WTC11 (cell line): Measurements from ENCODE around the gene BDP1. TPM values are rescaled to one million over a fixed set of nuclear protein-coding genes. Genes with fewer than 3 reads are reported as not detected.

Experiments used
- AFF4 ChIP-seq: sonication (generic); formaldehyde crosslinking; IDR thresholded peaks from 2 replicates; pipeline ENCODE4 v1.8.1; 2023; ENCODE audit warnings: mild to moderate bottlenecking, missing genetic modification reagents, borderline replicate concordance
- AR ChIP-seq: fragments of 250-450 bp; sonication (Bioruptor Pico); IDR thresholded peaks from 2 replicates; pipeline ENCODE4 v1.9.0; 2021; ENCODE audit warnings: mild to moderate bottlenecking
- ARID4B ChIP-seq: sonication (generic); formaldehyde crosslinking; IDR thresholded peaks from 2 replicates; pipeline ENCODE4 v1.8.0; 2023; ENCODE audit warnings: missing genetic modification reagents, mild to moderate bottlenecking, borderline replicate concordance
- CTCF ChIP-seq: fragments of 200-600 bp; IDR thresholded peaks from 2 replicates; pipeline ENCODE4 v1.8.0; 2022; ENCODE audit warnings: antibody characterized with exemption
- E2F1 ChIP-seq: sonication (generic); formaldehyde crosslinking; IDR thresholded peaks from 2 replicates; pipeline ENCODE4 v1.8.0; 2022; ENCODE audit warnings: mild to moderate bottlenecking, missing genetic modification reagents
- E2F4 ChIP-seq: sonication (generic); formaldehyde crosslinking; IDR thresholded peaks from 2 replicates; pipeline ENCODE4 v1.8.1; 2022; ENCODE audit warnings: low read depth, mild to moderate bottlenecking, moderate library complexity, missing genetic modification reagents, borderline replicate concordance
- ELF4 ChIP-seq: sonication (generic); formaldehyde crosslinking; IDR thresholded peaks from 2 replicates; pipeline ENCODE4 v1.8.1; 2022; ENCODE audit warnings: low read depth, mild to moderate bottlenecking, moderate library complexity, missing genetic modification reagents
- ETV6 ChIP-seq: sonication (generic); formaldehyde crosslinking; IDR thresholded peaks from 2 replicates; pipeline ENCODE4 v1.8.1; 2022; ENCODE audit warnings: mild to moderate bottlenecking, missing genetic modification reagents
- KAT7 ChIP-seq: sonication (generic); formaldehyde crosslinking; IDR thresholded peaks from 2 replicates; pipeline ENCODE4 v1.8.1; 2023; ENCODE audit warnings: missing genetic modification reagents, mild to moderate bottlenecking, borderline replicate concordance
- MYBL2 ChIP-seq: sonication (generic); formaldehyde crosslinking; IDR thresholded peaks from 2 replicates; pipeline ENCODE4 v1.8.1; 2023; ENCODE audit warnings: mild to moderate bottlenecking, moderate library complexity, missing genetic modification reagents
- NR3C1 ChIP-seq: sonication (generic); formaldehyde crosslinking; conservative IDR thresholded peaks from 2 replicates; pipeline ENCODE4 v1.8.1; 2023; ENCODE audit warnings: low read depth, mild to moderate bottlenecking, missing genetic modification reagents
- RELA ChIP-seq: sonication (generic); formaldehyde crosslinking; IDR thresholded peaks from 2 replicates; pipeline ENCODE4 v1.8.1; 2022; ENCODE audit warnings: missing genetic modification reagents, mild to moderate bottlenecking, borderline replicate concordance
- RORB ChIP-seq: fragments of 250-450 bp; sonication (Bioruptor Pico); IDR thresholded peaks from 2 replicates; pipeline ENCODE4 v1.9.0; 2021; ENCODE audit warnings: mild to moderate bottlenecking
- SOX15 ChIP-seq: fragments of 250-450 bp; sonication (Bioruptor Pico); IDR thresholded peaks from 2 replicates; pipeline ENCODE4 v1.9.0; 2021; ENCODE audit warnings: mild to moderate bottlenecking
- ZNF121 ChIP-seq: sonication (generic); formaldehyde crosslinking; IDR thresholded peaks from 2 replicates; pipeline ENCODE4 v1.8.0; 2023; ENCODE audit warnings: missing genetic modification reagents
- ZNF219 ChIP-seq: sonication (generic); formaldehyde crosslinking; IDR thresholded peaks from 2 replicates; pipeline ENCODE4 v1.8.0; 2023; ENCODE audit warnings: missing genetic modification reagents, mild to moderate bottlenecking, borderline replicate concordance
- ZNF263 ChIP-seq: sonication (generic); formaldehyde crosslinking; IDR thresholded peaks from 2 replicates; pipeline ENCODE4 v1.8.1; 2022; ENCODE audit warnings: low read depth, mild to moderate bottlenecking, moderate library complexity, missing genetic modification reagents
- total RNA-seq: library from RNA; stranded (reverse); gene quantifications from 3 replicates; pipeline ENCODE4 v1.2.3, GENCODE V29; 2021
- TF ChIP-seq, protein P1 (sequence below): fragments of 250-450 bp; sonication (Bioruptor Pico); IDR thresholded peaks from 2 replicates; pipeline ENCODE4 v2.1.2; 2022; ENCODE audit warnings: mild to moderate bottlenecking, moderate library complexity

BDP1 gene
- total RNA-seq, 1 experiment from 2014 or later, result 34.7 TPM

DNA sequence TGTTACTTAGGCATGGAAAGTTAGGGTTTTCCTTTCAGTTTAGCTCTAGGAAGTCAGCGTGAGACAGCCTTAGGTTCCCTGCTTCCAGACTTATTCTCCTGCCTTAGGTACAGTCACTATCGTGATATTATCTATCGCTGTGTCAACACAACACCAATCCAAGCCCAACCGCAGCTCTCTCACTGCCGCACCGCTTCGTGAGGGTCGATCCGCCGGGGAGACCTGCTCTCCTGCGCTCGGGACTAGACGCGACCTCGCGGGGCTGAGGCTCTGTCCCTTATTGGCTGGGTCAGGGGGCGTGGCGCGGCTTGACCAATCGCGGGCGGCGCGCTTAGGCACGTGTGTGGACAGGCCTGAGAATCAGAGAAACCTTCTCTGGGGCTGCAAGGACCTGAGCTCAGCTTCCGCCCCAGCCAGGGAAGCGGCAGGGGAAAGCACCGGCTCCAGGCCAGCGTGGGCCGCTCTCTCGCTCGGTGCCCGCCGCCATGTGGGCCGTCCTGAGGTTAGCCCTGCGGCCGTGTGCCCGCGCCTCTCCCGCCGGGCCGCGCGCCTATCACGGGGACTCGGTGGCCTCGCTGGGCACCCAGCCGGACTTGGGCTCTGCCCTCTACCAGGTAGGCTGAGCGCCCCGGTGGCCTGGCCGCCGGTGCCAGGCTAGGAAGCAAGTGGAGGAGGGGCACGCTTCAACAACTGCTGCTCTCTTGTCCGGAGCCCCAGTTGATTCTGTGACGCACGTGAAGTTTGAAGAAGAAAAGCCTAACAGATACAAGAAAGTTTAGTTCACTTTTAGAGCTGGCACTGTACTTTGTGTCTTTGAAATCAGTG, 131.7 kb downstream of the BDP1 start, which contains the start of gene MCCC2 (continued):
- TF ChIP-seq AR (CRISPR knock-in tag) (no peak), SOX15 (CRISPR knock-in tag) (no peak), MYBL2 (CRISPR knock-in tag) (peak; percentile 88; the same call in 1 of the 2 replicates), ARID4B (peak; percentile 89; the same call in 1 of the 2 replicates), NR3C1 (CRISPR knock-in tag) (no peak), E2F4 (no peak), RELA (CRISPR knock-in tag) (no peak), KAT7 (CRISPR knock-in tag) (no peak), ZNF263 (CRISPR knock-in tag) (no peak), ZNF121 (CRISPR knock-in tag) (no peak), RORB (no peak), AFF4 (no peak), E2F1 (CRISPR knock-in tag) (no peak), ETV6 (CRISPR knock-in tag) (peak; percentile 97), ELF4 (CRISPR knock-in tag) (no peak), CTCF (no peak), ZNF219 (0 out of 2 replicates have a peak, but pooled peaks have one; percentile 68)
- TF ChIP-seq, protein P1, sequence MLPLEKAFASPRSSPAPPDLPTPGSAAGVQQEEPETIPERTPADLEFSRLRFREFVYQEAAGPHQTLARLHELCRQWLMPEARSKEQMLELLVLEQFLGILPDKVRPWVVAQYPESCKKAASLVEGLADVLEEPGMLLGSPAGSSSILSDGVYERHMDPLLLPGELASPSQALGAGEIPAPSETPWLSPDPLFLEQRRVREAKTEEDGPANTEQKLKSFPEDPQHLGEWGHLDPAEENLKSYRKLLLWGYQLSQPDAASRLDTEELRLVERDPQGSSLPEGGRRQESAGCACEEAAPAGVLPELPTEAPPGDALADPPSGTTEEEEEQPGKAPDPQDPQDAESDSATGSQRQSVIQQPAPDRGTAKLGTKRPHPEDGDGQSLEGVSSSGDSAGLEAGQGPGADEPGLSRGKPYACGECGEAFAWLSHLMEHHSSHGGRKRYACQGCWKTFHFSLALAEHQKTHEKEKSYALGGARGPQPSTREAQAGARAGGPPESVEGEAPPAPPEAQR (CRISPR knock-in tag), result no peak
